HEK293 (cell line): Measurements from ENCODE around the gene SLC9C1.

Experiments used
- RBAK ChIP-seq: fragments of 450-650 bp; formaldehyde crosslinking; IDR thresholded peaks from 2 replicates; pipeline ENCODE4 v1.5.1; 2016; ENCODE audit warnings: missing biosample characterization, missing genetic modification characterization
- TCF7L2 ChIP-seq: IDR thresholded peaks from 2 replicates; pipeline ENCODE4 v1.6.1; 2011; ENCODE audit warnings: low read depth, mild to moderate bottlenecking, inconsistent platforms, low read length, moderate library complexity, borderline replicate concordance
- ZFHX2 ChIP-seq: fragments of 450-650 bp; formaldehyde crosslinking; conservative IDR thresholded peaks from 2 replicates; pipeline ENCODE4 v1.5.1; 2016; ENCODE audit warnings: missing biosample characterization, missing genetic modification characterization
- ZNF843 ChIP-seq: fragments of 450-650 bp; formaldehyde crosslinking; IDR thresholded peaks from 2 replicates; pipeline ENCODE4 v1.5.1; 2016; ENCODE audit warnings: missing biosample characterization, missing genetic modification characterization
- TF ChIP-seq, protein P1 (sequence below): fragments of 450-650 bp; formaldehyde crosslinking; IDR thresholded peaks from 2 replicates; pipeline ENCODE4 v1.5.1; 2016; ENCODE audit warnings: missing biosample characterization, missing genetic modification characterization
- TF ChIP-seq, protein P2 (sequence below): fragments of 450-650 bp; formaldehyde crosslinking; conservative IDR thresholded peaks from 2 replicates; pipeline ENCODE4 v1.5.1; 2016; ENCODE audit warnings: low read depth, missing biosample characterization, missing genetic modification characterization
- TF ChIP-seq, protein P3 (sequence below): fragments of 450-650 bp; formaldehyde crosslinking; IDR thresholded peaks from 2 replicates; pipeline ENCODE4 v1.5.1; 2016; ENCODE audit warnings: missing biosample characterization, missing genetic modification characterization
- TF ChIP-seq, protein P4 (sequence below): fragments of 450-650 bp; formaldehyde crosslinking; IDR thresholded peaks from 2 replicates; pipeline ENCODE4 v1.5.1; 2017; ENCODE audit warnings: missing biosample characterization, missing genetic modification characterization
- TF ChIP-seq, protein P5 (sequence below): fragments of 450-650 bp; formaldehyde crosslinking; IDR thresholded peaks from 2 replicates; pipeline ENCODE4 v1.5.1; 2016; ENCODE audit warnings: missing biosample characterization, missing genetic modification characterization

DNA sequence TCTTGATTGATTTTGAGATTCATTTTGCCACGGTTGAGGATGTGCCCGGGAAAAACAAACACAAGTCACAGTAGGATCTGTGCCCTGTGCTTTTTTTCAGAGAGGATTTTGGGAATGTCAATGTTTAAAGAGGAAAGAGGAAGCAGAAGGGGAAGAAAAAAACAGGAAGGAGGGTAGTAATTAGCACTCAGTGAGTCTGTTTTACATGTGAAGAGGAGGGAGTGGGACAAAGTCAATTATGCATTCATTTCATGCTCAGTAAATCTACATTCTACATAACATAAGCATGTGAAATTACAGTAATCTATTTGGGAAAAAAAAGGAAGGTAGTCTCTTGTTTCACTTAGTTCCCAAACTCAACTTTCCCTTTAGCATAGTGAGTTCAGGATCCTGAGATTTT is 20.6 kb upstream of the SLC9C1 start:
- TF ChIP-seq, protein P1, sequence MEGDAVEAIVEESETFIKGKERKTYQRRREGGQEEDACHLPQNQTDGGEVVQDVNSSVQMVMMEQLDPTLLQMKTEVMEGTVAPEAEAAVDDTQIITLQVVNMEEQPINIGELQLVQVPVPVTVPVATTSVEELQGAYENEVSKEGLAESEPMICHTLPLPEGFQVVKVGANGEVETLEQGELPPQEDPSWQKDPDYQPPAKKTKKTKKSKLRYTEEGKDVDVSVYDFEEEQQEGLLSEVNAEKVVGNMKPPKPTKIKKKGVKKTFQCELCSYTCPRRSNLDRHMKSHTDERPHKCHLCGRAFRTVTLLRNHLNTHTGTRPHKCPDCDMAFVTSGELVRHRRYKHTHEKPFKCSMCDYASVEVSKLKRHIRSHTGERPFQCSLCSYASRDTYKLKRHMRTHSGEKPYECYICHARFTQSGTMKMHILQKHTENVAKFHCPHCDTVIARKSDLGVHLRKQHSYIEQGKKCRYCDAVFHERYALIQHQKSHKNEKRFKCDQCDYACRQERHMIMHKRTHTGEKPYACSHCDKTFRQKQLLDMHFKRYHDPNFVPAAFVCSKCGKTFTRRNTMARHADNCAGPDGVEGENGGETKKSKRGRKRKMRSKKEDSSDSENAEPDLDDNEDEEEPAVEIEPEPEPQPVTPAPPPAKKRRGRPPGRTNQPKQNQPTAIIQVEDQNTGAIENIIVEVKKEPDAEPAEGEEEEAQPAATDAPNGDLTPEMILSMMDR (tag by site-specific recombination), result no peak
- no peak for TF ChIP-seq RBAK (tag by site-specific recombination)
- TF ChIP-seq, protein P2, sequence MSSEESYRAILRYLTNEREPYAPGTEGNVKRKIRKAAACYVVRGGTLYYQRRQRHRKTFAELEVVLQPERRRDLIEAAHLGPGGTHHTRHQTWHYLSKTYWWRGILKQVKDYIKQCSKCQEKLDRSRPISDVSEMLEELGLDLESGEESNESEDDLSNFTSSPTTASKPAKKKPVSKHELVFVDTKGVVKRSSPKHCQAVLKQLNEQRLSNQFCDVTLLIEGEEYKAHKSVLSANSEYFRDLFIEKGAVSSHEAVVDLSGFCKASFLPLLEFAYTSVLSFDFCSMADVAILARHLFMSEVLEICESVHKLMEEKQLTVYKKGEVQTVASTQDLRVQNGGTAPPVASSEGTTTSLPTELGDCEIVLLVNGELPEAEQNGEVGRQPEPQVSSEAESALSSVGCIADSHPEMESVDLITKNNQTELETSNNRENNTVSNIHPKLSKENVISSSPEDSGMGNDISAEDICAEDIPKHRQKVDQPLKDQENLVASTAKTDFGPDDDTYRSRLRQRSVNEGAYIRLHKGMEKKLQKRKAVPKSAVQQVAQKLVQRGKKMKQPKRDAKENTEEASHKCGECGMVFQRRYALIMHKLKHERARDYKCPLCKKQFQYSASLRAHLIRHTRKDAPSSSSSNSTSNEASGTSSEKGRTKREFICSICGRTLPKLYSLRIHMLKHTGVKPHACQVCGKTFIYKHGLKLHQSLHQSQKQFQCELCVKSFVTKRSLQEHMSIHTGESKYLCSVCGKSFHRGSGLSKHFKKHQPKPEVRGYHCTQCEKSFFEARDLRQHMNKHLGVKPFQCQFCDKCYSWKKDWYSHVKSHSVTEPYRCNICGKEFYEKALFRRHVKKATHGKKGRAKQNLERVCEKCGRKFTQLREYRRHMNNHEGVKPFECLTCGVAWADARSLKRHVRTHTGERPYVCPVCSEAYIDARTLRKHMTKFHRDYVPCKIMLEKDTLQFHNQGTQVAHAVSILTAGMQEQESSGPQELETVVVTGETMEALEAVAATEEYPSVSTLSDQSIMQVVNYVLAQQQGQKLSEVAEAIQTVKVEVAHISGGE, result no peak
- no peak for TF ChIP-seq ZFHX2 (tag by site-specific recombination)
- TF ChIP-seq, protein P3, sequence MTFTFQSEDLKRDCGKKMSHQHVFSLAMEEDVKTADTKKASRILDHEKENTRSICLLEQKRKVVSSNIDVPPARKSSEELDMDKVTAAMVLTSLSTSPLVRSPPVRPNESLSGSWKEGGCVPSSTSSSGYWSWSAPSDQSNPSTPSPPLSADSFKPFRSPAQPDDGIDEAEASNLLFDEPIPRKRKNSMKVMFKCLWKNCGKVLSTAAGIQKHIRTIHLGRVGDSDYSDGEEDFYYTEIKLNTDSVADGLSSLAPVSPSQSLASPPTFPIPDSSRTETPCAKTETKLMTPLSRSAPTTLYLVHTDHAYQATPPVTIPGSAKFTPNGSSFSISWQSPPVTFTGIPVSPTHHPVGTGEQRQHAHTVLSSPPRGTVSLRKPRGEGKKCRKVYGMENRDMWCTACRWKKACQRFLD (tag by site-specific recombination), result no peak
- no peak for TF ChIP-seq TCF7L2
- TF ChIP-seq, protein P4, sequence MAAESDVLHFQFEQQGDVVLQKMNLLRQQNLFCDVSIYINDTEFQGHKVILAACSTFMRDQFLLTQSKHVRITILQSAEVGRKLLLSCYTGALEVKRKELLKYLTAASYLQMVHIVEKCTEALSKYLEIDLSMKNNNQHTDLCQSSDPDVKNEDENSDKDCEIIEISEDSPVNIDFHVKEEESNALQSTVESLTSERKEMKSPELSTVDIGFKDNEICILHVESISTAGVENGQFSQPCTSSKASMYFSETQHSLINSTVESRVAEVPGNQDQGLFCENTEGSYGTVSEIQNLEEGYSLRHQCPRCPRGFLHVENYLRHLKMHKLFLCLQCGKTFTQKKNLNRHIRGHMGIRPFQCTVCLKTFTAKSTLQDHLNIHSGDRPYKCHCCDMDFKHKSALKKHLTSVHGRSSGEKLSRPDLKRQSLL (tag by site-specific recombination), result no peak
- TF ChIP-seq, protein P5, sequence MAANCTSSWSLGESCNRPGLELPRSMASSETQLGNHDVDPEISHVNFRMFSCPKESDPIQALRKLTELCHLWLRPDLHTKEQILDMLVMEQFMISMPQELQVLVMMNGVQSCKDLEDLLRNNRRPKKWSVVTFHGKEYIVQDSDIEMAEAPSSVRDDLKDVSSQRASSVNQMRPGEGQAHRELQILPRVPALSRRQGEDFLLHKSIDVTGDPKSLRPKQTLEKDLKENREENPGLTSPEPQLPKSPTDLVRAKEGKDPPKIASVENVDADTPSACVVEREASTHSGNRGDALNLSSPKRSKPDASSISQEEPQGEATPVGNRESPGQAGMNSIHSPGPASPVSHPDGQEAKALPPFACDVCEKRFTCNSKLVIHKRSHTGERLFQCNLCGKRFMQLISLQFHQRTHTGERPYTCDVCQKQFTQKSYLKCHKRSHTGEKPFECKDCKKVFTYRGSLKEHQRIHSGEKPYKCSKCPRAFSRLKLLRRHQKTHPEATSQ (tag by site-specific recombination), result no peak
- TF ChIP-seq ZNF843 (tag by site-specific recombination), result no peak
